AG09309 (cell line): Measurements from ENCODE around the gene RIC3.

ENCODE experiments used
- DNase-seq: peaks from one replicate; pipeline ENCODE4 v3.0.0-alpha.2; 2010; ENCODE audit warnings: low read depth
- H3K4me3 ChIP-seq: 2 replicates; pipeline ENCODE4 v1.5.1; 2011; ENCODE audit warnings: mild to moderate bottlenecking, low read depth, low read length, moderate library complexity; ENCODE audit not compliant: control insufficient read depth
- TF ChIP-seq, protein P1 (sequence below): IDR thresholded peaks from 2 replicates; pipeline ENCODE4 v1.5.1; 2011; ENCODE audit warnings: mild to moderate bottlenecking, low read depth, low read length, inconsistent platforms; ENCODE audit not compliant: insufficient read depth, control insufficient read depth; ENCODE audit errors: missing control alignments

Gene RIC3

GRCh38 chr11:8080069-8080670 is 88.7 kb downstream of the RIC3 start:
- TF ChIP-seq, protein P1, sequence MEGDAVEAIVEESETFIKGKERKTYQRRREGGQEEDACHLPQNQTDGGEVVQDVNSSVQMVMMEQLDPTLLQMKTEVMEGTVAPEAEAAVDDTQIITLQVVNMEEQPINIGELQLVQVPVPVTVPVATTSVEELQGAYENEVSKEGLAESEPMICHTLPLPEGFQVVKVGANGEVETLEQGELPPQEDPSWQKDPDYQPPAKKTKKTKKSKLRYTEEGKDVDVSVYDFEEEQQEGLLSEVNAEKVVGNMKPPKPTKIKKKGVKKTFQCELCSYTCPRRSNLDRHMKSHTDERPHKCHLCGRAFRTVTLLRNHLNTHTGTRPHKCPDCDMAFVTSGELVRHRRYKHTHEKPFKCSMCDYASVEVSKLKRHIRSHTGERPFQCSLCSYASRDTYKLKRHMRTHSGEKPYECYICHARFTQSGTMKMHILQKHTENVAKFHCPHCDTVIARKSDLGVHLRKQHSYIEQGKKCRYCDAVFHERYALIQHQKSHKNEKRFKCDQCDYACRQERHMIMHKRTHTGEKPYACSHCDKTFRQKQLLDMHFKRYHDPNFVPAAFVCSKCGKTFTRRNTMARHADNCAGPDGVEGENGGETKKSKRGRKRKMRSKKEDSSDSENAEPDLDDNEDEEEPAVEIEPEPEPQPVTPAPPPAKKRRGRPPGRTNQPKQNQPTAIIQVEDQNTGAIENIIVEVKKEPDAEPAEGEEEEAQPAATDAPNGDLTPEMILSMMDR: no peak
- peak overlapping the region; percentile 48 for H3K4me3 ChIP-seq
- DNase-seq: no peak

GRCh38 chr11:8079111-8079675 is 89.6 kb downstream of the RIC3 start:
- no peak overlapping the region for H3K4me3 ChIP-seq
- TF ChIP-seq, protein P1: no peak
- no peak for DNase-seq

DNA sequence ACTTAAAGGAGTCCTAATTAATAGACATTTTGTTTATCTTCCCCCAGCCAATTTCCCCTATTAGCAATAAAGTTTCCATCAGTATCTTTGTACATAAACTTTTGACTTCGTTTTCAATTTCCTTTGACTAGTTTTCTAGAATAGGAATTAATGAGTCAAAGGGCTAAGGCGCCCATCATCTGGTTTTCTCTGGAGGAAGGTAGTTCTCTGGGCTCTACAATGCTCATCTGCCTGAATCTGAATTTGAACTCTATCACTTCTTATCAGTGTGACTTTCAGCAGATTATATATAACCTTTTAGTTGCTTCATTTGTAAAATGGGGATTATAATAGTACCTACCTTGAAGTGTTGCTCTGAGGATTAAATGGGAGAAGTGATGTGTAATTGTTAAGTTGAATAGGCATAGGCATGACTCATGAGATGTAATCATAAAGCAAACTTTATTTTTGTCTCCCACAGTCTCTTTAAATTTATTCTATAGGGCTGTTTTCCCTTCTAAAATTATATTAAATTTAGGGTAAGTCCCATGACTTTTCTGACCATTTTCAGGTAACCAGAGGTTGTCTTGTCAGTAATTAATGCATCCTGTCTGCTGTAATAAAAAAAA is 93.6 kb downstream of the RIC3 start:
- H3K4me3 ChIP-seq: no peak overlapping the region
- TF ChIP-seq, protein P1: no peak

GRCh38 chr11:8071616-8072581 is 96.9 kb downstream of the RIC3 start:
- TF ChIP-seq, protein P1: no peak
- DNase-seq: no peak
- no peak overlapping the region for H3K4me3 ChIP-seq

More for the DNA sequence above, 93.6 kb downstream of the RIC3 start:
- no peak for DNase-seq

DNA sequence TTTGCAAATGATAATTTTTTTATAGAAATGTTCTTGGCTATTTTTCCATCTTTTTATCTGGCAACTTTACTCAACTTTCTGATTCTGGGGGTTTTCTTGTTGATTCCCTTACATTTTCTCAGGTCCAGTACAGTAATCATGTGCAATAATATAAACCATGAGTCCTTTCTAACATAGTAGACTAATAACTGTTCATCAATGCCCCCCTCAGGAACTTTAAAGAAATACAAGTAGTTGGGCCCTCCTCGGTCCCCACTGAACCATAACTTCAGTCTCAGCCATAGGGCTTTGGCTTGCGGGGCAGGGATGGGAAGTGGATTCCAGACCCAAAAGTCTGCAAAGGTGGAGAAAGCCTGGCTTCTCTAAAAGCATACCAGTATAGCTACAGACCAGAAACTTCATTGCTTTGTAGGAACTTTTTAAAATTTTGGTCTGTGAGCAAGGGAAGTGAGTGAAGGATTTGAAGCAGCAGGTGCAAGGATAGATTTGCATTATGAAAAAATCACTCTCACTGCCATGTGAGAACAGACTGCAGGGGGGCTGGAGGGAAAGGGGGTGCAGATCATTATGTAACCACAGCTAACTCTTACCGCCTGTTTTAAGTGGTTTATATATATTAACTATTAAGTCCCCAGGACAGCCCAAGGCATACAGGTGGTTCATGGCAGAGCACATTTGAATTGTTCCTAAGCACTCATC is 98.3 kb downstream of the RIC3 start:
- no peak overlapping the region for H3K4me3 ChIP-seq
- DNase-seq: no peak
- TF ChIP-seq, protein P1: peak; percentile 43

GRCh38 chr11:8069771-8070170 is 99.1 kb downstream of the RIC3 start:
- DNase-seq: no peak
- TF ChIP-seq, protein P1: no peak

More at GRCh38 chr11:8069771-8070170, 99.1 kb downstream of the RIC3 start:
- no peak overlapping the region for H3K4me3 ChIP-seq
